ENCODE results near the gene OR5D13.

OR5D13 gene, protein sequence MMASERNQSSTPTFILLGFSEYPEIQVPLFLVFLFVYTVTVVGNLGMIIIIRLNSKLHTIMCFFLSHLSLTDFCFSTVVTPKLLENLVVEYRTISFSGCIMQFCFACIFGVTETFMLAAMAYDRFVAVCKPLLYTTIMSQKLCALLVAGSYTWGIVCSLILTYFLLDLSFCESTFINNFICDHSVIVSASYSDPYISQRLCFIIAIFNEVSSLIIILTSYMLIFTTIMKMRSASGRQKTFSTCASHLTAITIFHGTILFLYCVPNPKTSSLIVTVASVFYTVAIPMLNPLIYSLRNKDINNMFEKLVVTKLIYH

GRCh38 chr11:55773138-55773537 lies at the start of gene OR5D13:
TSS of gene OR5D13 (plus strand) at chr11:55773438. CDS start at chr11:55773438, 0 bp downstream.
- DNase-seq, result no peak
- Mint-ChIP-seq H3K36me3 (no peaks in the 10 kb centered on the region), H3K27me3 (no peaks in the 10 kb centered on the region), H3K4me3 (no peak within 1 kb of the TSS), H3K9me3 (peaks cover 4% of the 10 kb centered on the region), H3K4me1 (no peaks in the 10 kb centered on the region), H3K27ac (no peak within 1 kb of the TSS)
- CTCF ChIA-PET, result no interaction called here

- Mint-ChIP-seq H3K9me3 (peaks cover 7% of the 10 kb centered on the region), H3K4me1 (no peaks in the 10 kb centered on the region), H3K27ac (no peak overlapping the region), H3K27me3 (no peaks in the 10 kb centered on the region), H3K36me3 (no peaks in the 10 kb centered on the region), H3K4me3 (no peak overlapping the region)
- CTCF ChIA-PET, result no interaction called here
- no peak for DNase-seq
These were observed 46.4 kb upstream of the OR5D13 start for GRCh38 chr11:55726715-55727324.

DNA sequence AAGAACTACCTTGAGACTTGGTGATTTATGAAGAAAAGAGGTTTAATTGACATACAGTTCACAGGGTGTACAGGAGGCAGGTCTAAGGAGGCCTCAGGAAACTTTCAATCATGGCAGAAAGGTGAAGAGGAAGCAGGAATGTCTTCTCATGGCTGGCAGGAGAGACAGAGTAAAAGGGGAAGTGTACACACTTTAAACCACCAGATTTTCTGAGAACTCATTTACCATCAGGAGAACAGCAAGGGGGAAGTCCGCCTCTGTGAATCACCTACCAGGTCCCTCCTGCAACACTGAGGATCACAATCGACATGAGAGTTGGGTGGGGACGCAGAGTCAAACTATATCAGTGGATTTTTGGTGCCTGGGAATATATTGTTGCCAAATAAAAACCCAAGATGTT lies 40.3 kb upstream of the OR5D13 start:
- Mint-ChIP-seq H3K27ac (no peak overlapping the region), H3K4me3 (no peak overlapping the region), H3K4me1 (no peaks in the 10 kb centered on the region), H3K27me3 (no peaks in the 10 kb centered on the region), H3K36me3 (no peaks in the 10 kb centered on the region), H3K9me3 (peaks cover 16% of the 10 kb centered on the region)
- CTCF ChIA-PET, result no interaction called here
- DNase-seq, result no peak

DNA sequence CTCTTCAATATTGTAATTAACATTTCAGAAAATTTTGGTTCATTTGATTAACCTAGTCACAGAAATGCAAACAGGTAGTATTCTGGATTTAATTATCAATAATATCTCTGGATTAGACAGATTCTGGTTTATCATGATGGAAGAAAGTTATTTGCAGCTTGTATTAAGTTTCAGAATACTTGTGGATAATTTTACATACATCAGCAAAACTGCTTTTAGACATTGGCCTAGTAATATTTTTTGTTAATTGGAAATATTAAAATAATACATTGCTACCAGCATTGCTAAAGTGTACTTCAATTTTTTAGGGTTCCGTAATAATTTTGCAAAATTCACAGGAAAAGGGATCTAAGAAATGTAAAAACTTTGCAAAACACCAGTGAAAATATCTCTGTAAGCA lies 18.4 kb downstream of the OR5D13 start:
- no peak for DNase-seq
- Mint-ChIP-seq H3K4me1 (no peaks in the 10 kb centered on the region), H3K9me3 (peaks cover 17% of the 10 kb centered on the region), H3K36me3 (no peaks in the 10 kb centered on the region), H3K27ac (no peak overlapping the region), H3K4me3 (no peak overlapping the region), H3K27me3 (no peaks in the 10 kb centered on the region)
- CTCF ChIA-PET, result no interaction called here

- CTCF ChIA-PET, result no interaction called here
- Mint-ChIP-seq H3K27ac (no peak overlapping the region), H3K4me3 (no peak overlapping the region), H3K4me1 (no peaks in the 10 kb centered on the region), H3K27me3 (no peaks in the 10 kb centered on the region), H3K9me3 (peaks cover 9% of the 10 kb centered on the region), H3K36me3 (no peaks in the 10 kb centered on the region)
- DNase-seq, result no peak
These were observed 20.1 kb downstream of the OR5D13 start for GRCh38 chr11:55793321-55793720.

DNA sequence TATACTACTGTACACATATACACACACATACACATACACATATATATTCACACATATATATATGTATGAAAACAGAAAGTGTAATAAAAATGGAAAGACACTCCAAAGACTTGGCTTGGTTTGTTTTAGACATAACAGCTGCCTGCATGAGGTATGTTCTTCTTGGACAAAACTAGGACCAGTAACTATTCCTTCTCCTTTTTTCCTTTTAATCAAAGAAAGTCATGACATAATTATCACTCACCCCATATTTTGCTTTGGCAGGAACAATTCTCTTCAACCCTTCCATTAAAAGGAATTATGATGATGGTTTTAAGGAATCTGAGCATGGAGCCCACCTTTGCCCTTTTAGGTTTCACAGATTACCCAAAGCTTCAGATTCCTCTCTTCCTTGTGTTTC lies 22.0 kb downstream of the OR5D13 start, which contains the start of gene OR5D14:
OR5D14 (plus strand) TSS at position 301 of the 400 bp plus-strand sequence; CDS start at position 301, 0 bp downstream.
- CTCF ChIA-PET, result no interaction called here
- Mint-ChIP-seq H3K4me1 (no peaks in the 10 kb centered on the region), H3K4me3 (no peak within 1 kb of the TSS), H3K9me3 (peaks cover 21% of the 10 kb centered on the region), H3K36me3 (no peaks in the 10 kb centered on the region), H3K27me3 (no peaks in the 10 kb centered on the region), H3K27ac (no peak within 1 kb of the TSS)
- DNase-seq, result no peak

- H3K4me1 Mint-ChIP-seq, result no peaks in the 10 kb centered on the region
These were observed 33.0 kb downstream of the OR5D13 start for GRCh38 chr11:55806248-55806647.

GRCh38 chr11:55811067-55811466 lies 37.8 kb downstream of the OR5D13 start, which contains the start of gene OR5L1:
TSS of gene OR5L1 (plus strand) at chr11:55811367. CDS start at chr11:55811467, 100 bp downstream.
- H3K4me3 Mint-ChIP-seq, result no peak within 1 kb of the TSS
- DNase-seq, result no peak
- H3K27ac Mint-ChIP-seq, result no peak within 1 kb of the TSS
- H3K9me3 Mint-ChIP-seq, result peaks cover 21% of the 10 kb centered on the region
- CTCF ChIA-PET, result no interaction called here
- no peaks in the 10 kb centered on the region for H3K36me3 Mint-ChIP-seq
- no peaks in the 10 kb centered on the region for H3K27me3 Mint-ChIP-seq
- H3K4me1 Mint-ChIP-seq, result no peaks in the 10 kb centered on the region

More at GRCh38 chr11:55806248-55806647, 33.0 kb downstream of the OR5D13 start:
- DNase-seq, result no peak
- H3K4me3 Mint-ChIP-seq, result no peak overlapping the region
- no peak overlapping the region for H3K27ac Mint-ChIP-seq
- CTCF ChIA-PET, result no interaction called here
- H3K36me3 Mint-ChIP-seq, result no peaks in the 10 kb centered on the region
- H3K9me3 Mint-ChIP-seq, result peaks cover 25% of the 10 kb centered on the region
- H3K27me3 Mint-ChIP-seq, result no peaks in the 10 kb centered on the region

DNA sequence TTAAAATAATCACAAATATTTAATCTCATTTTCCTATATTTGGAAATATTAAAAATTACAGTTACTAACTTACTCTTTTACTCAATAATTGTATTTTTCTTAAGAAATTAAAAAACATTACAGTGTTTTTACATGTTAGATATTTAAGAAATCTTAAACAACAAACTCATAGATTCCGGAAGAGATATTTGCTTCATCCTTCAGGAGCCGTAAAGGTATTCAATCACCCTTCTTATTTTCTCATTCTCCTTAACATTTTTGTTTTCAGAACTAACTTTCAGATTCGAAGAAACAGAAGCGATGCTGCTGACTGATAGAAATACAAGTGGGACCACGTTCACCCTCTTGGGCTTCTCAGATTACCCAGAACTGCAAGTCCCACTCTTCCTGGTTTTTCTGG lies 46.1 kb downstream of the OR5D13 start, which contains the start of gene OR5D18:
OR5D18 (plus strand) TSS at position 301 of the 400 bp plus-strand sequence; CDS start at position 301, 0 bp downstream.
- Mint-ChIP-seq H3K9me3 (peaks cover 17% of the 10 kb centered on the region), H3K4me1 (no peaks in the 10 kb centered on the region), H3K27me3 (no peaks in the 10 kb centered on the region), H3K27ac (no peak within 1 kb of the TSS), H3K36me3 (no peaks in the 10 kb centered on the region), H3K4me3 (no peak within 1 kb of the TSS)
- CTCF ChIA-PET, result no interaction called here
- no peak for DNase-seq
